IMR-90 (cell line): ENCODE measurements around the gene PTPRG. TPM values are rescaled to one million over a fixed set of nuclear protein-coding genes. Genes with fewer than 3 reads are reported as not detected.

Experiments used
- ATAC-seq: fragments of 200-7000 bp; cut with Tn5 transposase; 2 replicates; pipeline ENCODE4 v1.9.1; 2020; ENCODE audit warnings: low read depth, mild to moderate bottlenecking, moderate library complexity
- BruUV-seq: library from RNA; stranded (reverse); fragments of 400-500 nt; replicated peaks from 2 replicates; lab custom pipeline; 2021; lab: Mats Ljungman, UMichigan
- CTCF ChIA-PET: fragments of 300-600 bp; formaldehyde crosslinking; extraction: SDS; loops from one replicate; lab custom pipeline; 2021; ENCODE audit warnings: antibody characterized with exemption; lab: Yijun Ruan, JAX
- POLR2A ChIA-PET: fragments of 300-600 bp; sonication (Branson Sonifier 250); formaldehyde crosslinking; loops from one replicate; lab custom pipeline; 2022; ENCODE audit warnings: antibody characterized with exemption; ENCODE audit not compliant: unreplicated experiment; lab: Charles Lee
- DNase-seq: peaks from one replicate; pipeline ENCODE4 v3.0.0; 2013
- H2AFZ ChIP-seq: replicated peaks from 2 replicates; pipeline ENCODE3; 2013; ENCODE audit warnings: low read length, mild to moderate bottlenecking; ENCODE audit not compliant: poor library complexity
- H2AK5ac ChIP-seq: 2 replicates; pipeline ENCODE4 v1.6.1; 2013; ENCODE audit warnings: low read depth, low read length, inconsistent platforms
- H2AK9ac ChIP-seq: replicated peaks from 2 replicates; pipeline ENCODE3; 2013; ENCODE audit warnings: mild to moderate bottlenecking, low read depth, low read length, moderate library complexity; ENCODE audit not compliant: poor library complexity
- H2BK120ac ChIP-seq: 2 replicates; pipeline ENCODE4 v1.6.1; 2013; ENCODE audit warnings: low read depth, low read length, inconsistent platforms
- H2BK15ac ChIP-seq: 3 replicates; pipeline ENCODE4 v1.6.1; 2013; ENCODE audit warnings: low read depth, low read length, inconsistent platforms
- H2BK20ac ChIP-seq: 2 replicates; pipeline ENCODE4 v1.6.1; 2013; ENCODE audit warnings: low read depth, mild to moderate bottlenecking, inconsistent platforms, low read length, moderate library complexity
- H2BK5ac ChIP-seq: 2 replicates; pipeline ENCODE4 v1.6.1; 2013; ENCODE audit warnings: mild to moderate bottlenecking, low read depth, low read length, inconsistent platforms; ENCODE audit not compliant: poor library complexity, severe bottlenecking
- H3K14ac ChIP-seq: replicated peaks from 2 replicates; pipeline ENCODE4 v1.6.1; 2013; ENCODE audit warnings: low read depth, low read length, inconsistent platforms
- H3K18ac ChIP-seq: 2 replicates; pipeline ENCODE4 v1.6.1; 2013; ENCODE audit warnings: low read depth, low read length, control low read depth
- H3K23ac ChIP-seq: 2 replicates; pipeline ENCODE4 v1.6.1; 2013; ENCODE audit warnings: low read depth, low read length, inconsistent platforms
- H3K27ac ChIP-seq: 2 replicates; pipeline ENCODE4 v1.5.1; 2013; ENCODE audit warnings: mild to moderate bottlenecking, control low read depth, low read length; ENCODE audit not compliant: insufficient read depth
- H3K27me3 ChIP-seq: 2 replicates; pipeline ENCODE4 v1.6.1; 2013; ENCODE audit warnings: low read length; ENCODE audit not compliant: control insufficient read depth, insufficient read depth
- H3K36me3 ChIP-seq: 2 replicates; pipeline ENCODE4 v1.6.1; 2013; ENCODE audit warnings: low read length, mixed read lengths; ENCODE audit not compliant: control insufficient read depth, insufficient read depth
- H3K4ac ChIP-seq: 2 replicates; pipeline ENCODE4 v1.6.1; 2013; ENCODE audit warnings: low read depth, low read length, inconsistent platforms
- H3K4me1 ChIP-seq: 2 replicates; pipeline ENCODE4 v1.6.1; 2013; ENCODE audit warnings: low read length, mixed read lengths; ENCODE audit not compliant: control insufficient read depth, insufficient read depth
- H3K4me2 ChIP-seq: 2 replicates; pipeline ENCODE4 v1.6.1; 2013; ENCODE audit warnings: low read depth, mild to moderate bottlenecking, control low read depth, low read length, moderate library complexity
- H3K4me3 ChIP-seq: 2 replicates; pipeline ENCODE4 v1.5.1; 2013; ENCODE audit warnings: low read depth, mild to moderate bottlenecking, control low read depth, low read length, moderate library complexity; ENCODE audit not compliant: insufficient read depth
- H3K56ac ChIP-seq: 2 replicates; pipeline ENCODE4 v1.6.1; 2013; ENCODE audit warnings: low read length, inconsistent platforms; ENCODE audit not compliant: insufficient read depth; ENCODE audit errors: extremely low read depth
- H3K79me1 ChIP-seq, 2 experiments: 2 replicates each; pipeline ENCODE4 v1.6.1; 2013; ENCODE audit warnings: low read length in 2 of 2, inconsistent platforms in 1 of 2, low read depth in 1 of 2
- H3K9ac ChIP-seq: 2 replicates; pipeline ENCODE4 v1.6.1; 2013; ENCODE audit warnings: low read depth, low read length, control low read depth
- H3K9me1 ChIP-seq: 2 replicates; pipeline ENCODE4 v1.6.1; 2013; ENCODE audit warnings: low read length, inconsistent platforms; ENCODE audit not compliant: insufficient read depth
- H3K9me3 ChIP-seq: 2 replicates; pipeline ENCODE4 v1.6.1; 2013; ENCODE audit warnings: low read length; ENCODE audit not compliant: control insufficient read depth, insufficient read depth
- H4K20me1 ChIP-seq: 2 replicates; pipeline ENCODE4 v1.6.1; 2013; ENCODE audit warnings: low read length, inconsistent platforms; ENCODE audit not compliant: insufficient read depth
- H4K5ac ChIP-seq: 2 replicates; pipeline ENCODE4 v1.6.1; 2013; ENCODE audit warnings: mild to moderate bottlenecking, low read depth, low read length, control low read depth
- H4K8ac ChIP-seq, 2 experiments: 2 replicates each; pipeline ENCODE4 v1.6.1; 2013; ENCODE audit warnings: low read depth in 2 of 2, low read length in 2 of 2, control low read depth in 1 of 2, inconsistent platforms in 1 of 2
- H4K91ac ChIP-seq: 2 replicates; pipeline ENCODE4 v1.6.1; 2013; ENCODE audit warnings: low read depth, low read length, inconsistent platforms; ENCODE audit not compliant: insufficient read depth
- CEBPB ChIP-seq: IDR thresholded peaks from 2 replicates; pipeline ENCODE4 v1.6.1; 2012; ENCODE audit warnings: low read depth, low read length, improper control_type of control experiment
- RFX5 ChIP-seq: IDR thresholded peaks from 2 replicates; pipeline ENCODE4 v1.8.0; 2012; ENCODE audit warnings: low read depth, mild to moderate bottlenecking, low read length, moderate library complexity
- WGBS, 2 experiments: methylation state at CpG; one replicate each; pipeline versions ENCODE4 v1.1.5 to v1.1.7; 2013; ENCODE audit warnings: missing lambda C conversion rate in 2 of 2; ENCODE audit not compliant: insufficient read length in 1 of 2; ENCODE audit errors: extremely low coverage in 2 of 2; 5-methylcytosine and 5-hydroxymethylcytosine counted together
- dilution Hi-C: fragments of 300-500 bp; cut with HindIII; formaldehyde crosslinking; loops from one replicate; pipeline ENCODE4 v1.14.3; 2018; ENCODE audit warnings: low sequenced_read_pairs; ENCODE audit not compliant: unreplicated experiment
- in situ Hi-C: fragments of 300-500 bp; cut with MboI; formaldehyde crosslinking; loops from 3 replicates; pipeline ENCODE4 v1.14.3; 2019; ENCODE audit warnings: low sequenced_read_pairs, inconsistent platforms, mixed read lengths
- intact Hi-C: fragments of 100-400 bp; cut with micrococcal nuclease; formaldehyde crosslinking; loops from 2 replicates; pipeline ENCODE4 v1.10.0; 2022
- polyA plus RNA-seq, 3 experiments: library from polyadenylated mRNA; depleted of rRNA; stranded (reverse); fragments of >200 nt; gene quantifications; 2 replicates each; pipeline ENCODE4 v1.2.3, GENCODE V29; 2012; ENCODE audit warnings: low replicate concordance in 1 of 3
- total RNA-seq: library from RNA; depleted of rRNA; stranded (reverse); fragments of >200 nt; gene quantifications from 2 replicates; pipeline ENCODE4 v1.2.3, GENCODE V29; 2012

Gene PTPRG
- total and polyA plus RNA-seq, 2 of the 4 experiments (the other 2 are of a cell fraction), result 7.7 to 31.0 TPM

- Histone ChIP-seq H2BK15ac (no peak overlapping the region), H3K4ac (no peak overlapping the region), H3K4me2 (no peak overlapping the region), H3K23ac (no peak overlapping the region), H4K91ac (no peak overlapping the region), H3K4me3 (no peak overlapping the region), H3K9me3 (no peaks in the 10 kb centered on the region), H3K27ac (no peak overlapping the region), H2BK20ac (no peak overlapping the region), H3K36me3 (no peaks in the 10 kb centered on the region), H3K79me1 (peaks cover 35 to 83% of the 10 kb centered on the region in 2 experiments), H2AK5ac (no peak overlapping the region), H3K18ac (no peak overlapping the region), H2BK5ac (no peak overlapping the region), H2BK120ac (no peak overlapping the region), H2AFZ (no peak overlapping the region), H4K20me1 (no peaks in the 10 kb centered on the region; the same call in 1 of the 2 replicates), H3K56ac (no peak overlapping the region), H2AK9ac (no peak overlapping the region), H3K4me1 (no peaks in the 10 kb centered on the region), H3K14ac (no peak overlapping the region), H3K27me3 (no peaks in the 10 kb centered on the region), H4K5ac (no peak overlapping the region), H4K8ac (no peak overlapping the region), H3K9me1 (no peaks in the 10 kb centered on the region), H3K9ac (no peak overlapping the region)
- dilution Hi-C loops (no loop called here), in situ Hi-C loops (no loop called here), intact Hi-C loops (no loop called here)
- ATAC-seq (no peak), DNase-seq (peak; percentile 44)
- ChIA-PET CTCF (no interaction called here), POLR2A (no interaction called here)
- WGBS, 2 experiments, result no CpG with 5 or more reads among the region's 2 CpGs
- BruUV-seq, result no TSS peak
- TF ChIP-seq CEBPB, result peak; percentile 77
- no peak for TF ChIP-seq RFX5
Observed at GRCh38 chr3:61600195-61600594, 38.8 kb downstream of the PTPRG start.
